ENCODE measurements around the gene NAA10.

- no peak for TF ChIP-seq CTCF (IDR thresholded peaks at IDR 0.05)
- TF ChIP-seq POLR2A (IDR thresholded peaks at IDR 0.05): no peak
These were observed 5.3 kb downstream of the NAA10 start for GRCh38 chrX:153929576-153929975.

All from body of pancreas (tissue), 4 donors.